Activated CD4-positive, alpha-beta T cell treated with anti-CD3 and anti-CD28 coated beads, Interleukin-2, amount 50 U/mL, for 16 hours (primary cell): ENCODE results near the gene OAS1.
A peak's percentile ranks its signal among the peaks of the same experiment; 100 is the strongest.
"Not testable (repeated sequence)": the region's sequence is repeated elsewhere in the genome, so short reads cannot be mapped to it uniquely, and the experiment has no call there.

ENCODE experiments used
- DNase-seq: peaks from one replicate; pipeline ENCODE4 v3.0.0-alpha.2; 2020

OAS1 gene

GRCh38 chr12:112900298-112901145 lies 6.2 kb upstream of the OAS1 start:
- DNase-seq, result peak; percentile 60

- DNase-seq, result no peak
These were observed 5.5 kb upstream of the OAS1 start for GRCh38 chr12:112901271-112901670.

DNA sequence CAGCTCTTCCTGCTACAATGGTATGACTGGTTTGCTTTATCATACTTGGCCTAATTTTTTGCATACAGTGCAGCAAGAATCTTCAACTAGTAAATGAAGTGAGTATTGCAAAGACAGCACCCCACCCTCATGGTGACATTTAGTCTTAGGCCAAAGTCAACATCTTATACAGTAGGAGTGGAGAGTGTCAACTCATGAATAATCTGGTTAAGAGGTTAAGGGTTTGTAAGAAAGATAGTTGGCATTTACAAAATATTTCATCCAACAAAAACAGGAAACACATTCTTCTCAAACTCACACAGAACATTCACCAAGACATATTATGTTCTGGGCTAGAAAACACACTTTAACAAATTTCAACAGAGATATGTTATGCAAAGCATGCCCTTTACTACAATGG lies 2.2 kb upstream of the OAS1 start:
- no peak for DNase-seq

DNA sequence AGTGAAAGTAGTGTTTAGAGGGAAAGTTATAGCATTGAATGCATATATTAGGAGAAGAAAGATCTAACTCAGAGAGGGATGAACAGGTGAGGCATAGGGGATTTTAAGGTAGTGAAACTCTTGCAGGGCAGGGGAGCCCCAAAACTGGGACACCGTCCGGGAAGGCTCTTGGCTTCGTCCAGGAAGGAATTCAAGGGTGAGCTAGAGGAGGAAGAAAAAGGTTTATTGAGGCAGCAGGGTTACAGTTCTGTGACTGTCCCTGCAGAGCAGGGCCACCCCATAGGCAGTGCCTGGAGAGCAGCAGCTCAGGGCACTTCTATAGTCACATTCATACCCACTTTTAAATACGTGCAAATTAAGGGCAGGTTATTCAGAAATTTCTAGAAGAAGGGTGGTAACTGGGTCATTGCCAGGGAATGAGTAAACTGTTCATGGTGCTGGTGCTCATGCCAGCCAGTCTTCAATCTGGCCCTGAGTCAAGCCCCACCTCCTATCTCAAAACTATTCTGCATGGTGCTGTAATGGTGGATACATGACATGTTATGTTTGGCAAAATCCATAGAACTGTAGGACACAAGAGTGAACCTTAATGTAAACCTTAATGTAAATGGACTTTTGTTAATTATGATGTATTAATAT lies 1.2 kb upstream of the OAS1 start:
- DNase-seq, result no peak

DNA sequence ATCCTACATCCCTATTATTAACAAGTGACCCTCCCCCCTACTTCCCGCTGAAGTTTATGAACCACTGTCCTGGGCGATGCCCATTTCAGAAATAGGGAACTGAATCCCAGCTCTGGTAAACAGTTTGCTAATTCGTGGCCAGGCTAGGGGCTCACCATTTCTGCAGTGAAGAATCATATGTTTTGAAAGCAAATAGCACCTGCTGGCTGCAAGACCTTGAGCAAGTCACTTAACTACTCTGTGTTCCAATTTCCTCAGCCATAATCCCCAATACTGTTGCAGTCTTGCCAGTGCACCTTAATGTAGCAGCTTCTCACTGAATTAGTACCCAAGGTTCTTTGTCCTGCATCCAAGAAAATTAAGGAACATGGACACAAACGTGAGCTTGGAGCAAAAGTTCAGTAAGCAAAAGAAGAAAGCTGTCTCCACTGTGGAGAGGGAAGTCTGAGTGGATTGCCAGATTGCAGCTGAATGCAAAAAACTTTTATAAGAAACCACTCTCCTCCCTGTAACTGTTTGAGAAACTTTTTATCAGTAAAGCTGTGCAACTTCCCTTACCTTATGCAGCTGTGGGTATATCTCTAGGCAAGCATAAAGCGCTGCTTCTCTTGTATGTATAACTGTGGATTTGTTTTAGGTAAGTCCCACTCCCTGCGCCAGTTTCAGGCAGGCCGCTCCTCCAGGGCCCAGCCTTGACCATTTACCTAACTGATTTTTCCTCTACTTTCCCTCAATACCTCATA lies 824 bp downstream of the OAS1 start:
- no peak for DNase-seq

GRCh38 chr12:112908548-112908947 lies 1.8 kb downstream of the OAS1 start:
- DNase-seq, result no peak

GRCh38 chr12:112909693-112910092 lies 2.9 kb downstream of the OAS1 start:
- no peak for DNase-seq

GRCh38 chr12:112913038-112913688 lies 6.4 kb downstream of the OAS1 start:
- DNase-seq, result no peak

- not testable (repeated sequence) for DNase-seq
These were observed 7.1 kb downstream of the OAS1 start for GRCh38 chr12:112913888-112914287.

DNA sequence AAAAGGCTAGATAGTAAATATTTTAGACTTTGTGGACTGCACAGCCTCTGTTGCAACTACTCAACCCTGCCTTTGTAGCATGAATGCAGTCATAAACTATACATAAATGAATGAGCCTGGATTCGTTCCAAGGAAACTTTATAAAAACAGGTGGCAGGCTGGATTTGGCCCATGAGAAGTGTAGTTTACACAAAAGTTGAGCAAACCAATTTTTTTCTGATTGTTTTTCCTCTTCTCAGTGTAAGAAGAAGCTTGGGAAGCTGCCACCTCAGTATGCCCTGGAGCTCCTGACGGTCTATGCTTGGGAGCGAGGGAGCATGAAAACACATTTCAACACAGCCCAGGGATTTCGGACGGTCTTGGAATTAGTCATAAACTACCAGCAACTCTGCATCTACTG lies 9.5 kb downstream of the OAS1 start:
- DNase-seq, result no peak

GRCh38 chr12:112919121-112919520 lies 12.4 kb downstream of the OAS1 start:
- no peak for DNase-seq

DNA sequence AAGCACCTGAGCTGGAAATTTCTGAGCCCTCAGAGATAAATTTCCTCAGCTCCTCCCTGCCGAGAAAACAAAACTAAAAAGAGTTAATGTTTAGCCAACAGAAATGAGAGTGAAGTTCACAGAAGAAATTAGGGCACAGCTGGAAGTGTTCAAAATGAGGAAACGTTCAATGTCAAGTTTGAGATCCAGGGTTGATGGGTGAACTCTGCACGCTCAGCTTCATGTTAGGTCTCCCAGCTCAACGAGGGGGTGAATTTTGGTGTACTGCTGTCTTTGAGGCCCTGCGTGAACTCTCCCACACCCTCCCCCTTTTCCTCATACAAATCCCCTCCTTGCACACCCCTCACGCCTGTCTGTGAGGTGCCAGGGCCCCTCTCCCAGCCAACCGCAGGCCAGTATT lies 18.2 kb downstream of the OAS1 start:
- DNase-seq, result no peak

GRCh38 chr12:112926416-112927033 lies 19.8 kb downstream of the OAS1 start:
- DNase-seq, result not testable (repeated sequence)

GRCh38 chr12:112927475-112927874 lies 20.7 kb downstream of the OAS1 start:
- no peak for DNase-seq

- no peak for DNase-seq
These were observed 21.2 kb downstream of the OAS1 start for GRCh38 chr12:112927925-112928324.

DNA sequence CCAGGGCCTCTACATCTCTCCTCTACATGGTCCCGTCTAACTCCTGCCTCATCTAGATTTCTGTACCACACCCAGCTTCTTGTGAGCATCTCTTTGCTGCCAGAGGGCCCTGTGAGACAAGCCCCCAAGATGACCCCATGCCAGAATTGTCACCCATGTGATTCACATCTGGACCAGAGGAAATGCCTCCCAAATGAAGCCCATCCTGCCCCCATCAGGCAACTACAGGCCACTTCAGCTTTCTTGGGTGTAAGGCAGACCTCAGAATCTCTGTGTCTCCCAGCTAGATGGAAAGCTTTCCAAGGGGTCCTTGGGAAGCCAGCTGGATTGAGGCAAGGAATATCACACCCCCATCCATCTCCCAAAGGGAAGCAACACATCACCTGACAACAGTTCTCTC lies 22.2 kb downstream of the OAS1 start:
- no peak for DNase-seq

GRCh38 chr12:112929715-112930114 lies 23.0 kb downstream of the OAS1 start:
- DNase-seq, result no peak

- DNase-seq, result no peak
These were observed 23.6 kb downstream of the OAS1 start for GRCh38 chr12:112930350-112930749.

- DNase-seq, result no peak
These were observed 25.8 kb downstream of the OAS1 start for GRCh38 chr12:112932485-112933128.

DNA sequence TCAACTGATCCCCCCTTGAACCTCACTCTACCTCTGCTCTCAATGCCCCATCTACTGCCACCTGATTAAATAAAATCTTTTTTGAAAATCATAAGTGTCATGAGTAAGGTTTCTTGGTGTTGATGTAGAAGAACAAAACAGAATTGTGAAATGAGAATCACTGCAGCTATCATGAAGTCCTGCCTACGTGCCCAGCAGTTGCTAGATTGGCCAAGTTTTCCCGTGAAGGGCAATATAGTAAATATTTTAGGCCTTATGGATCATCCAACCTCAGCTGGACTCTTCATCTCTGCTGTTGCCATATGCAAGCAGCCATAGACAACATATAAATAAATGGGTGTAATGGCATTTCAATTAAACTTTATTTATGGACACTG lies 26.4 kb downstream of the OAS1 start:
- DNase-seq, result no peak

- DNase-seq, result no peak
These were observed 29.5 kb downstream of the OAS1 start for GRCh38 chr12:112936264-112936663.

DNA sequence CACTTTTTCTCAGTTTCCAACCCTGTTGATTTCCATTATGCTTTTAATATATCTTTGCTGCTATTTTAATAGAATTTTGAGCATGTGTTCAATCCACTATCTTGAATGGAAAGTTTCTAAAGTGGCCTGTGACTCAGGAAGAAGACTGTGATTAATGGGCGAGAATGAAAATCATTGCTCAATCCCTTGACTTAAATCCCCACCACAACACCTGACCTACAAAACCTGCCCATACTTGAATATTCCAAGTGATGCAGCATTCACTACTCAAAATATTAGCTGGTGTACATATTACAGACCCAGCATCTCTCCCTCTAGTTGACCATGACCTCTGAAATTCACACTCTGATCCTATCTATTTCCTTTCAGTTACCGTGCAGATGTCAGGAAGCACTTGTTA lies 30.2 kb downstream of the OAS1 start:
- no peak for DNase-seq
